Left lung (tissue), 10 donors: ENCODE data around the gene MSH2. TPM values are rescaled to one million over a fixed set of nuclear protein-coding genes. Genes with fewer than 3 reads are reported as not detected.

ENCODE experiments used
- ATAC-seq: fragments of 200-7000 bp; cut with Tn5 transposase; one replicate; pipeline ENCODE4 v1.9.1; 2020; ENCODE audit warnings: moderate library complexity
- DNase-seq, 4 donors: peaks; one replicate each; pipeline ENCODE4 v3.0.0-alpha.2; 2013 to 2020
- H3K27ac ChIP-seq, 2 donors: fragments of 200-600 bp; sonication (generic) in 1 of 2; one replicate each; pipeline versions ENCODE4 v1.5.0 to v1.8.0; 2020 to 2021
- H3K27me3 ChIP-seq, 2 donors: fragments of 200-600 bp; sonication (generic) in 1 of 2; one replicate each; pipeline versions ENCODE4 v1.5.0 to v1.8.0; 2020 to 2021
- H3K36me3 ChIP-seq, 2 donors: fragments of 200-600 bp; sonication (generic) in 1 of 2; one replicate each; pipeline versions ENCODE4 v1.5.0 to v1.8.0; 2020 to 2021
- H3K4me1 ChIP-seq, 2 donors: fragments of 200-600 bp; one replicate each; pipeline ENCODE4 v1.8.0; 2021
- H3K4me3 ChIP-seq, 2 donors: fragments of 200-600 bp; sonication (generic) in 1 of 2; one replicate each; pipeline versions ENCODE4 v1.5.0 to v1.8.0; 2020 to 2021; ENCODE audit warnings: mild to moderate bottlenecking in 1 of 2
- H3K9me3 ChIP-seq, 2 donors: fragments of 200-600 bp; sonication (generic) in 1 of 2; one replicate each; pipeline versions ENCODE4 v1.5.0 to v1.8.0; 2020 to 2021
- intact Hi-C, 2 donors: fragments of 100-400 bp; cut with DNase I; formaldehyde crosslinking; loops; one replicate each; pipeline versions ENCODE4 v1.11.2 to v1.14.2; 2022
- polyA plus RNA-seq, 6 donors: library from polyadenylated mRNA; unstranded; fragments of 120-200 nt; gene quantifications; one replicate each; pipeline ENCODE4 v1.2.1, GENCODE V29; 2013; ENCODE audit not compliant: insufficient read length in 6 of 6
- total RNA-seq, 2 donors: library from RNA; stranded (reverse); fragmentation: NEBNext Ultra II Directional; extraction: Animal tissue kit (Norgen Biotek cat#: 25700); gene quantifications; one replicate each; pipeline ENCODE4 v1.2.1, GENCODE V29; 2021
- TF ChIP-seq, protein P1 (sequence below), 2 donors: fragments of 200-600 bp; sonication (generic) in 1 of 2; IDR thresholded peaks; one replicate each; pipeline versions ENCODE4 v1.5.0 to v1.8.0; 2021; ENCODE audit warnings: antibody characterized with exemption in 2 of 2
- donor health status: DM: no; HTN: yes; CAD: no.
- donor health status: DM: no; HTN: no; CAD: no.

The MSH2 gene
- total and polyA plus RNA-seq, 8 donors = 16.2 to 70.4 (median 58.8) TPM

DNA sequence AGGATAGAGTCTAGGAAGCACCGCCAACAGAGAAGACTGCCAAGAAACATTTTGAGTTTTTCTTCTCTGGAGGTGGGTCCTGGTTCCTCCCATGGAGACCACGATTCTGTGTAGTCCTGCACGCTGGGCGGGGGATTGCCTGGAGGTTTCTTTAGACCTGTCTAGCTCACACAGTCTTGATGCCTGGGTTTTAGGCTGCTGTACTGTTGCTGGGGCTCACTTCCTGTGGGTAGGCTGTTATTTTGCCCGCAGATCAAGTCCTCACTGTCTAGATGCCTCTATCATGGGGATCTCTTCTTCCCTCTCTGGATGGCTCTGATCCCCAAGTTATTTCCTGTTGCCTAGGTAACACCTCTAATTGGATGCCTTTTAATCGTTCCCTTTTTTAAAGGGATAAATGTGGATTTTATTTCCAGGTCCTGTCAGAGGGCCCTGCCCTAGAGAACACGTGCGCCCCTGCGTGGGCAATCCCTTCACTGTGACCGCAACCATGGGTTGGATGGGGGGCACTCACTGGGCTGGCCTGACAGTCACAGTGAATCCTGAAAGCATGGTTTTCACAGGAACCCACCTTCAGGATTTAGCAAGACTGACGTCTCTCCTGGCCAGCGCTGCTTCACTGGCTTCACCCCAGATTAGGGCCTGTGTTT, 115.7 kb downstream of the MSH2 start:
- Histone ChIP-seq H3K27ac (no peak overlapping the region), H3K4me3 (no peak overlapping the region), H3K4me1 (peaks cover 6 to 18% of the 10 kb centered on the region in 2 donors), H3K36me3 (no peaks in the 10 kb centered on the region), H3K27me3 (peaks cover 7 to 40% of the 10 kb centered on the region in 2 donors), H3K9me3 (no peaks in the 10 kb centered on the region)
- TF ChIP-seq, protein P1, sequence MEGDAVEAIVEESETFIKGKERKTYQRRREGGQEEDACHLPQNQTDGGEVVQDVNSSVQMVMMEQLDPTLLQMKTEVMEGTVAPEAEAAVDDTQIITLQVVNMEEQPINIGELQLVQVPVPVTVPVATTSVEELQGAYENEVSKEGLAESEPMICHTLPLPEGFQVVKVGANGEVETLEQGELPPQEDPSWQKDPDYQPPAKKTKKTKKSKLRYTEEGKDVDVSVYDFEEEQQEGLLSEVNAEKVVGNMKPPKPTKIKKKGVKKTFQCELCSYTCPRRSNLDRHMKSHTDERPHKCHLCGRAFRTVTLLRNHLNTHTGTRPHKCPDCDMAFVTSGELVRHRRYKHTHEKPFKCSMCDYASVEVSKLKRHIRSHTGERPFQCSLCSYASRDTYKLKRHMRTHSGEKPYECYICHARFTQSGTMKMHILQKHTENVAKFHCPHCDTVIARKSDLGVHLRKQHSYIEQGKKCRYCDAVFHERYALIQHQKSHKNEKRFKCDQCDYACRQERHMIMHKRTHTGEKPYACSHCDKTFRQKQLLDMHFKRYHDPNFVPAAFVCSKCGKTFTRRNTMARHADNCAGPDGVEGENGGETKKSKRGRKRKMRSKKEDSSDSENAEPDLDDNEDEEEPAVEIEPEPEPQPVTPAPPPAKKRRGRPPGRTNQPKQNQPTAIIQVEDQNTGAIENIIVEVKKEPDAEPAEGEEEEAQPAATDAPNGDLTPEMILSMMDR (IDR thresholded peaks at IDR 0.05) = no peak
- DNase-seq (no peak), ATAC-seq (no peak)
- intact Hi-C loops = no loop called here

DNA sequence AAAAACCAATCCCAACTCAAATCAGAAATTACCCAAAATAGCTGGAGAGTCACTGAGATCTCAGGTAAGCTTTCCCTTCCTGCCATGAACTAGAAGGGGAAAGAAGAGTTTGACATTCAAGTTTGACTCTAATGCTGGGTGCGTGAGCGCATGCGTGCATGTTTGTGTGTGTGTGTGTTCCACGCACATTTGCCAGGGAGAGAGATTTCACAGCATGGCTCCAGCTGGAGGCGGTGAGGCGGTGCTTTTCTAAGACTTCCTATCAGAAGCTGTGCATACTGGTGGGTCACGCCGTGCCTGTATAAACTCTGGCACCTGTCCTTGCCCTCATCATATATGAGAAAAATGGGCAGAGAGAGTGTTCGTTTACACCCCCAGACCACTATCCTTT, 116.2 kb downstream of the MSH2 start:
- TF ChIP-seq, protein P1 (IDR thresholded peaks at IDR 0.05) = no peak
- intact Hi-C loops = no loop called here

DNA sequence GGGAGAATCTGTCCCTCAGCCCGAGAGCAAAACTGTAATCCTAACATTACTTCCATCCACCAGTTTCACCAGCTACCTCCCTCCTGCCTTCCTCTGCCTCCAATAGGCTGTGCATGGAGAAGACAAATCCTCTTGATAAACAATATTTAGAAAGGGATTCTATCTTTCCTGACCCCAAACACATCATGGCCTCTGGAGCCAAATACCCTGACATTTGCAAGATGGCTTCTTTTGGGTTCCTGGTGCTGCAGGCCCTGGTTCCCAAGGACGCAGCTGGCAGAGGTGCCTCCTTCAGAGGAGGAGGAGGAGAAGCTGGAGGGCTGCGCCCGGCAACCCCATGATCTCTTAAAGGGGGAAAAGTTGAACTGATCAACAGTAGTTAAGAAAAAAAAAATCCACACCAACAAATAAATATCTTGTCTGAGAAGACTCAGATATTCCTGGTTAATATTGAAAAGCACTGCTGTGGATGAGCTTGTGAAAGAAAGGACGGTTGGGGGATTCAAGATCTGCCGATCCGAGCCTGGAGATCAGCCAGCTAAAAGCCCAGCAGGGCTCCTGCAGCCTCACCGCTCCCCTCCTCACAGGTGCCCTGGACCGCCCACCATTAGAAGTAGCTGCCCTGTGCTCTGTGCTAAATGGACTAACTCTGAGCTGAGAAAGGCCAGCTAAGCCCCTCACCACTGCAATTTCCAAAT, 116.8 kb downstream of the MSH2 start:
- no peak overlapping the region for H3K4me3 ChIP-seq
- no peaks in the 10 kb centered on the region for H3K36me3 ChIP-seq
- peaks cover 7 to 40% of the 10 kb centered on the region in 2 donors for H3K27me3 ChIP-seq
- H3K27ac ChIP-seq = no peak overlapping the region
- no peaks in the 10 kb centered on the region for H3K9me3 ChIP-seq
- DNase-seq (no peak), ATAC-seq (no peak)
- intact Hi-C loops = no loop called here
- TF ChIP-seq, protein P1 (IDR thresholded peaks at IDR 0.05) = no peak
- peaks cover 6 to 18% of the 10 kb centered on the region in 2 donors for H3K4me1 ChIP-seq

More for the DNA sequence above, 116.2 kb downstream of the MSH2 start:
- ATAC-seq (no peak), DNase-seq (no peak)
- Histone ChIP-seq H3K36me3 (no peaks in the 10 kb centered on the region), H3K27me3 (peaks cover 7 to 40% of the 10 kb centered on the region in 2 donors), H3K9me3 (no peaks in the 10 kb centered on the region), H3K4me3 (no peak overlapping the region), H3K27ac (no peak overlapping the region), H3K4me1 (peaks cover 6 to 18% of the 10 kb centered on the region in 2 donors)

DNA sequence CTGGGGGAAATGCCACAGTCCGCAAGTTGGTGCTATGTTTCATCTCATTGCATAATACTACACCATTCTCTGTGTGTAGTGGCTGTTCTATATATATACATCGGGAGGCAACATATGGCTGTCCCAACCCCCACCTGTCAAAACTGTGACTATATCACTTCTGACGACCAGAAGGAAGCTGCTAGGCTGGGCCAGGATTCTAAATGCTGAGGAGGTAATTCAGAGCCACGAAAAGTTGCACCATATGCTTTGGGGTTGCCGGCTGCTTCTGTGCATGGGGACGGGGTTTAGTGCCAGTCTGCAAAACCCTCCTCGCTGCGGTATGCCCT, 117.3 kb downstream of the MSH2 start:
- Histone ChIP-seq H3K36me3 (no peaks in the 10 kb centered on the region), H3K4me1 (peaks cover 6 to 18% of the 10 kb centered on the region in 2 donors), H3K27me3 (peaks cover 7 to 40% of the 10 kb centered on the region in 2 donors), H3K27ac (no peak overlapping the region), H3K4me3 (peak overlapping the region in 1 of 2 donors; percentile 44), H3K9me3 (no peaks in the 10 kb centered on the region)
- ATAC-seq = no peak
- TF ChIP-seq, protein P1 (IDR thresholded peaks at IDR 0.05) = no peak
- intact Hi-C loops = no loop called here
- DNase-seq = no peak

DNA sequence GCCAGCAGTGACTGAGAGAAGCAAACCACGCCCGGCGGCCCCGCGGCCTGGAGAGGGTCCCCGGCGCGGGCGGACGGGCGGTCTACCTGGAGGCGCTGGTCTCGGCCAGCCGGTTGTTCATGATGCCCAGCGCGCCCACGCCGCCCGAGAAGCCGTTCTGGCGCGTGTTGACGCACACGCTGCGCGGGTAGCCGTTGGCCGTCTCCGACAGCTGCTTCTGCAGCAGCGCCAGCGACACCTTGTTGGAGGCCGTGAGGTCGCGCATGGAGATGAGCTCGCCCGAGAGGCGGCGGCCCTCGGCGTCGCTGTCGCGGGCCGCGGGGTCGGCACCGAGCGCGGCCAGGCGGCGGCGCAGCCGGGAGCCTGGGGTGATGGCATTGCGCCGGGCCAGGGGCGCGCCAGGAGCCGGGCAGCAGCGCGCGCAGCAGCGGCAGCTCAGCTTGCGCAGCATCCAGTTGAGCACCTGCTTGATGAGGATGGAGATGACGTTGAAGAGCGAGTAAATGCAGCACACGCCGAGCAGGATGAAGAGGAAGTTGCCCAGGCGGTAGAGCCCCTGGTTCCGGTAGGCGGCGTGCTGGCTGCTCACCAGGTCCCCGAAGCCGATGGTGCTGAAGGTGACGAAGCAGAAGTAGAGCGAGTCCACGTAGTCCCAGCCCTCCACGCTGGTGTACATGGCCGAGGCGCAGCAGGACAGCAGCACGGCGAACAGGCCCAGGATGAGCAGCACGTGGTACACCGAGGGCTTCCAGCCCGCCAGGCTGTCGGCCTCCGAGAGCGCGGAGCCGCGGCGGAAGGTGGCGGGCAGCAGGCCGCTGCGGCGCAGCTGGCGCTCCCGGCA, 118.1 kb downstream of the MSH2 start:
- peak; percentile 41 to 83 (median 57) for DNase-seq
- Histone ChIP-seq H3K27me3 (peaks cover 7 to 40% of the 10 kb centered on the region in 2 donors), H3K4me1 (peaks cover 6 to 18% of the 10 kb centered on the region in 2 donors), H3K4me3 (peak overlapping the region; percentile 21 to 44), H3K27ac (no peak overlapping the region), H3K36me3 (no peaks in the 10 kb centered on the region), H3K9me3 (no peaks in the 10 kb centered on the region)
- intact Hi-C loops = no loop called here
- TF ChIP-seq, protein P1 (IDR thresholded peaks at IDR 0.05) = no peak
- peak; percentile 83 for ATAC-seq
